ENCODE data around the gene PSMB11. TPM values are rescaled to one million over a fixed set of nuclear protein-coding genes. Genes with fewer than 3 reads are reported as not detected.

Gene PSMB11, protein sequence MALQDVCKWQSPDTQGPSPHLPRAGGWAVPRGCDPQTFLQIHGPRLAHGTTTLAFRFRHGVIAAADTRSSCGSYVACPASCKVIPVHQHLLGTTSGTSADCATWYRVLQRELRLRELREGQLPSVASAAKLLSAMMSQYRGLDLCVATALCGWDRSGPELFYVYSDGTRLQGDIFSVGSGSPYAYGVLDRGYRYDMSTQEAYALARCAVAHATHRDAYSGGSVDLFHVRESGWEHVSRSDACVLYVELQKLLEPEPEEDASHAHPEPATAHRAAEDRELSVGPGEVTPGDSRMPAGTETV
- total RNA-seq (2021; ENCODE audit: unreplicated experiment) (not detected), Bru-seq, nascent RNA (not detected), BruChase-seq, experiment 1, labeled RNA remaining after a 6-hour chase (not detected), BruChase-seq, experiment 2, labeled RNA remaining after a 2-hour chase (percentile 12 among the genes with signal in this experiment)
- not detected in 2 replicates for polyA plus RNA-seq (2012)
- long read RNA-seq, result 0 reads

DNA sequence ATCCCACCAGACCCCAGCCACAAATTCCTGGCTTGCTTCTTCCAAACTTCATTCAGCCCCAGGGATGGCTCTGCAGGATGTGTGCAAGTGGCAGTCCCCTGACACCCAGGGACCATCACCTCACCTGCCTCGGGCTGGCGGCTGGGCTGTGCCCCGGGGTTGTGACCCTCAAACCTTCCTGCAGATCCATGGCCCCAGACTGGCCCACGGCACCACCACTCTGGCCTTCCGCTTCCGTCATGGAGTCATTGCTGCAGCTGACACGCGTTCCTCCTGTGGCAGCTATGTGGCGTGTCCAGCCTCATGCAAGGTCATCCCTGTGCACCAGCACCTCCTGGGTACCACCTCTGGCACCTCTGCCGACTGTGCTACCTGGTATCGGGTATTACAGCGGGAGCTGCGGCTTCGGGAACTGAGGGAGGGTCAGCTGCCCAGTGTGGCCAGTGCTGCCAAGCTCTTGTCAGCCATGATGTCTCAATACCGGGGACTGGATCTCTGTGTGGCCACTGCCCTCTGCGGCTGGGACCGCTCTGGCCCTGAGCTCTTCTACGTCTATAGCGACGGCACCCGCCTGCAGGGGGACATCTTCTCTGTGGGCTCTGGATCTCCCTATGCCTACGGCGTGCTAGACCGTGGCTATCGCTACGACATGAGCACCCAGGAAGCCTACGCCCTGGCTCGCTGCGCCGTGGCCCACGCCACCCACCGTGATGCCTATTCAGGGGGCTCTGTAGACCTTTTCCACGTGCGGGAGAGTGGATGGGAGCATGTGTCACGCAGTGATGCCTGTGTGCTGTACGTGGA is at the start of gene PSMB11:
Gene PSMB11, plus strand, starts transcription at position 51 of the 804 bp plus-strand sequence. Its CDS starts 14 bp downstream, at position 65.
- no peak within 1 kb of the TSS for H2AFZ ChIP-seq (ENCODE audit: low read depth, low read length, poor library complexity, severe bottlenecking)
- intact Hi-C loops (cut with micrococcal nuclease), result no loop called here
- H3K4me2 ChIP-seq (ENCODE audit: low read length), result no peak within 1 kb of the TSS
- H3K79me2 ChIP-seq (ENCODE audit: insufficient read depth, low read length), result no peaks in the 10 kb centered on the region
- no peaks in the 10 kb centered on the region for H3K9me3 ChIP-seq (ENCODE audit: control insufficient read depth in 1 of 2, insufficient read depth in 1 of 2, low read depth in 1 of 2, low read length in 2 of 2)
- no peak for TF ChIP-seq SRF (IDR thresholded peaks at IDR 0.05; ENCODE audit: low read depth)
- TF ChIP-seq, protein P1, sequence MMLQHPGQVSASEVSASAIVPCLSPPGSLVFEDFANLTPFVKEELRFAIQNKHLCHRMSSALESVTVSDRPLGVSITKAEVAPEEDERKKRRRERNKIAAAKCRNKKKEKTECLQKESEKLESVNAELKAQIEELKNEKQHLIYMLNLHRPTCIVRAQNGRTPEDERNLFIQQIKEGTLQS (IDR thresholded peaks at IDR 0.05), result no peak
- TF ChIP-seq, protein P2, sequence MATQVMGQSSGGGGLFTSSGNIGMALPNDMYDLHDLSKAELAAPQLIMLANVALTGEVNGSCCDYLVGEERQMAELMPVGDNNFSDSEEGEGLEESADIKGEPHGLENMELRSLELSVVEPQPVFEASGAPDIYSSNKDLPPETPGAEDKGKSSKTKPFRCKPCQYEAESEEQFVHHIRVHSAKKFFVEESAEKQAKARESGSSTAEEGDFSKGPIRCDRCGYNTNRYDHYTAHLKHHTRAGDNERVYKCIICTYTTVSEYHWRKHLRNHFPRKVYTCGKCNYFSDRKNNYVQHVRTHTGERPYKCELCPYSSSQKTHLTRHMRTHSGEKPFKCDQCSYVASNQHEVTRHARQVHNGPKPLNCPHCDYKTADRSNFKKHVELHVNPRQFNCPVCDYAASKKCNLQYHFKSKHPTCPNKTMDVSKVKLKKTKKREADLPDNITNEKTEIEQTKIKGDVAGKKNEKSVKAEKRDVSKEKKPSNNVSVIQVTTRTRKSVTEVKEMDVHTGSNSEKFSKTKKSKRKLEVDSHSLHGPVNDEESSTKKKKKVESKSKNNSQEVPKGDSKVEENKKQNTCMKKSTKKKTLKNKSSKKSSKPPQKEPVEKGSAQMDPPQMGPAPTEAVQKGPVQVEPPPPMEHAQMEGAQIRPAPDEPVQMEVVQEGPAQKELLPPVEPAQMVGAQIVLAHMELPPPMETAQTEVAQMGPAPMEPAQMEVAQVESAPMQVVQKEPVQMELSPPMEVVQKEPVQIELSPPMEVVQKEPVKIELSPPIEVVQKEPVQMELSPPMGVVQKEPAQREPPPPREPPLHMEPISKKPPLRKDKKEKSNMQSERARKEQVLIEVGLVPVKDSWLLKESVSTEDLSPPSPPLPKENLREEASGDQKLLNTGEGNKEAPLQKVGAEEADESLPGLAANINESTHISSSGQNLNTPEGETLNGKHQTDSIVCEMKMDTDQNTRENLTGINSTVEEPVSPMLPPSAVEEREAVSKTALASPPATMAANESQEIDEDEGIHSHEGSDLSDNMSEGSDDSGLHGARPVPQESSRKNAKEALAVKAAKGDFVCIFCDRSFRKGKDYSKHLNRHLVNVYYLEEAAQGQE (IDR thresholded peaks at IDR 0.05; ENCODE audit: low read depth), result no peak
- no peak for TF ChIP-seq TCF7L2 (IDR thresholded peaks at IDR 0.05; ENCODE audit: borderline replicate concordance, extremely low read depth, insufficient read depth, insufficient read length)
- no peak for TF ChIP-seq ZFX (IDR thresholded peaks at IDR 0.05)
- TF ChIP-seq ELF1 (IDR thresholded peaks at IDR 0.05; ENCODE audit: borderline replicate concordance, low read depth), result no peak
- no peak for TF ChIP-seq FOSL1 (IDR thresholded peaks at IDR 0.05; ENCODE audit: low read depth)
- no peak for TF ChIP-seq POLR2AphosphoS5 (IDR thresholded peaks at IDR 0.05; ENCODE audit: low read depth, low read length)
- ATAC-seq (no peak), DNase-seq (ENCODE audit: low read depth, low spot score) (no peak)
- H3K4me3 ChIP-seq (replicated peaks in 1 of 2; ENCODE audit: low read depth in 1 of 2, low read length in 2 of 2), result no peak within 1 kb of the TSS
- H3K9me2 ChIP-seq (ENCODE audit: insufficient read depth), result no peaks in the 10 kb centered on the region
- RAD21 ChIA-PET (ENCODE audit: low non-redundant PET in 1 of 2, low total read pairs in 2 of 2, uncharacterized antibody in 2 of 2, unreplicated experiment in 2 of 2), result no interaction called here
- H4K20me1 ChIP-seq (ENCODE audit: insufficient read depth), result no peaks in the 10 kb centered on the region
- no TSS peak for BruUV-seq (replicated peaks)
- peaks cover 0 to 5% of the 10 kb centered on the region in 2 experiments; a peak in 1 of 4 replicates for H3K4me1 ChIP-seq (ENCODE audit: control insufficient read depth in 1 of 2, insufficient read depth in 2 of 2, low read length in 2 of 2)
- no peak within 1 kb of the TSS for H3K27ac ChIP-seq (ENCODE audit: low read depth, low read length)
- H3K36me3 ChIP-seq (ENCODE audit: control insufficient read depth in 1 of 2, insufficient read depth in 2 of 2, low read length in 2 of 2), result no peaks in the 10 kb centered on the region
- no peak within 1 kb of the TSS for H3K9ac ChIP-seq (ENCODE audit: low read length)
- POLR2A ChIA-PET, result no interaction called here
- CTCF ChIA-PET, result no interaction called here
- H3K27me3 ChIP-seq (ENCODE audit: insufficient read depth, low read length), result no peaks in the 10 kb centered on the region
